Purkinje cell (primary cell): Measurements from ENCODE around the gene CARNS1. TPM values are rescaled to one million over a fixed set of nuclear protein-coding genes. Genes with fewer than 3 reads are reported as not detected.

Experiments used
- polyA plus RNA-seq: library from polyadenylated mRNA; unstranded; fragments of >200 nt; fragmentation: Nextera tagmentation; gene quantifications from 2 replicates; pipeline ENCODE4 v1.2.1, GENCODE V29; 2014

Gene CARNS1, protein sequence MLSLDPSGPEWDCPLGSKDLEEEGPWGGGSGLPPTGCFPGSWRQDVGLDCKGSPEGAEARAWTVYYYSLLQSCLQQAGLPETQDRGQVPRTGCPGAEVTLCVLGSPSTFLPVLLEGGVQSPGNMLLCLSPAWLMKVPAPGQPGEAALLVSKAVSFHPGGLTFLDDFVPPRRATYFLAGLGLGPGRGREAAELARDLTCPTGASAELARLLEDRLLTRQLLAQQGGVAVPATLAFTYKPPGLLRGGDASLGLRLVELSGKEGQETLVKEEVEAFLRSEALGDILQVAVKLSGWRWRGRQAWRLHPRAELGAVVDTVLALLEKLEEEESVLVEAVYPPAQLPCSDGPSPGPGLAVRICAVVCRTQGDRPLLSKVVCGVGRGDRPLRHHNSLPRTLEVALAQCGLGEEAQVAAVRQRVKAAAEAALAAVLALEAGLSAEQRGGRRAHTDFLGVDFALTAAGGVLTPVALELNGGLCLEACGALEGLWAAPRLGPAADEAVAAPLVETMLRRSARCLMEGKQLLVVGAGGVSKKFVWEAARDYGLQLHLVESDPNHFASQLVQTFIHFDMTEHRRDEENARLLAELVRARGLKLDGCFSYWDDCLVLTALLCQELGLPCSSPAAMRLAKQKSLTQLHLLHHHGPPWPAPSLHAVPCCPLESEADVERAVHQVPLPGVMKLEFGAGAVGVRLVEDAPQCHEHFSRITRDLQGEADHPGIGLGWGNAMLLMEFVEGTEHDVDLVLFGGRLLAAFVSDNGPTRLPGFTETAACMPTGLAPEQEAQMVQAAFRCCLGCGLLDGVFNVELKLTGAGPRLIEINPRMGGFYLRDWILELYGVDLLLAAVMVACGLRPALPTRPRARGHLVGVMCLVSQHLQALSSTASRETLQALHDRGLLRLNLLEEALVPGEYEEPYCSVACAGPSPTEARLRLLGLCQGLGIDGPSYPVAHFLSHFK
- polyA plus RNA-seq: 0.39 and 0.41 TPM in 2 replicates

DNA sequence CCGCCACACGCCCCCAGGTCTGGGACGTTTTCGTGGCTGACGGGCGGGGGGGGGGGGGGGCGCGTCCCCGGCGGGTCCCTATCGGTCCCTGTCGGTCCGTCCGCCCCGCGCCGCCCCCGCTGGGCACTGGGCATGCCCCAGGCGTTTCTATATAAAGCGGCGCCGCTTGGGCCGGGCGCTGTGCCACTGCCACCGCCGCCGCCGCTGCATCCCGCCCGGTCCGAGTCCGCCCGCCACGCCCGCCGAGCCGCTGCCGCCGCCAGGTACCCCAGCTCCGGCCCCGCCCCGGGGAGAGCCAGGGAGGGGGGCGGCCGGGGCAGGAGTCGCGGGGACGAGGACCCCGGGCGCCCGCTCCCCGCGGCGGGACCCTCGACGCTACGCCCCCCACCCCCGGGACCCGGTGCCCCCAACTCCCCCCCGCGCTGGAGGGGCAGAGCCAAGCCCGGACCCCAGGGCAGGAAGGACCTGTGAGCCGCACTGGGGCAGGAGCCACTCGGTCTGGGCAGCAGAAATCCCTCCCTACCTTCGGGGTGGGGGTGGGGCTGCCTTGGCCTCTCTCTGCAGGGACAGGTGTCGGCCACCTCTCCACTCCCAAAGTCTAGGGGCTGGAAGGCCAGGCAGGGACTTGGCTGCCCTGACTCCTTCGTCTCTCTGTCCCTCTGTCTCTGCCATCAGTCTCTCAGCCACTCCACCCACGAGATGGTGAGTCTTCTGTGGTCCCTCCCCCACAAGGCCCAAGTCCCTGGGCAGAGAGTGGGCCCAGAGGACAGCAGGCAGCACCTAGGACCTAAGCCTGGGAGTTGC, at the start of gene CARNS1:
Gene CARNS1 (plus strand): TSS at position 178 of the 804 bp plus-strand sequence. CDS start 522 bp downstream, at position 700.

DNA sequence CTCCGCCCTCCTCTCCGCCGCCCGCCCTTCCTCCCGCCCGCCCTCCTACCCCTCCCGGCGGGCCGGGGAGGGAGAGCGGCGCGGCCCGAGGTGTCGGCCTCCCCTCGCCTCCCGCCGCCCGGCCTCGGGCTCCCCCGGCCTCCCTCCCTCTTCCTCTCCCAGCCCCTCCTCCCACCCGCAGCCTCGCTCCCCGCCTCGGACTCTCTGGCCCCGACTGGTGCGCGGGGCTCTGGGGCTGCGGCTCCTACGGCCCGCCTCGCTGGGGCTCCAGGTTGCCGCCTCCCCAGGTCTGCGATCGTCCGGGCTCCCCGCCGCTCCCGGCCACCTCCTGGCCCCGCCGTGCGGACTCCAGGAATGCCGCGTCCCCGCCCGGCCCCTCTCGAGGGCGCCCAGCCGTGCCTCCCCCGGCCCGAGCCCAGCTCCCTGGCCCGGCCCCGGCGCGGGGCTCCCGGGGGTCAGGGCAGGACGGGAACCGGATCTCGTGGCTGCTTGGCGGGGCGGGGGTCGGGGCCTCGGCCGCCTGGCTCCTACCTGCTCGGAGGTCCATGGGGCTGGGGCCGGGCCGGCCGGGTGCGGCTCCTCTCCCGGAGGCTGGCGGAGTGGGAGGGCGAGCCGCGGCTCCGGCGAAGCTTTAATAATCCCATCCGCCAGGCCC, 42.4 kb upstream of the CARNS1 start, which contains the start of gene CLCF1:
Gene CLCF1 (minus strand): TSS at position 606 of the 655 bp plus-strand sequence. CDS start 59 bp downstream, at position 547.

DNA sequence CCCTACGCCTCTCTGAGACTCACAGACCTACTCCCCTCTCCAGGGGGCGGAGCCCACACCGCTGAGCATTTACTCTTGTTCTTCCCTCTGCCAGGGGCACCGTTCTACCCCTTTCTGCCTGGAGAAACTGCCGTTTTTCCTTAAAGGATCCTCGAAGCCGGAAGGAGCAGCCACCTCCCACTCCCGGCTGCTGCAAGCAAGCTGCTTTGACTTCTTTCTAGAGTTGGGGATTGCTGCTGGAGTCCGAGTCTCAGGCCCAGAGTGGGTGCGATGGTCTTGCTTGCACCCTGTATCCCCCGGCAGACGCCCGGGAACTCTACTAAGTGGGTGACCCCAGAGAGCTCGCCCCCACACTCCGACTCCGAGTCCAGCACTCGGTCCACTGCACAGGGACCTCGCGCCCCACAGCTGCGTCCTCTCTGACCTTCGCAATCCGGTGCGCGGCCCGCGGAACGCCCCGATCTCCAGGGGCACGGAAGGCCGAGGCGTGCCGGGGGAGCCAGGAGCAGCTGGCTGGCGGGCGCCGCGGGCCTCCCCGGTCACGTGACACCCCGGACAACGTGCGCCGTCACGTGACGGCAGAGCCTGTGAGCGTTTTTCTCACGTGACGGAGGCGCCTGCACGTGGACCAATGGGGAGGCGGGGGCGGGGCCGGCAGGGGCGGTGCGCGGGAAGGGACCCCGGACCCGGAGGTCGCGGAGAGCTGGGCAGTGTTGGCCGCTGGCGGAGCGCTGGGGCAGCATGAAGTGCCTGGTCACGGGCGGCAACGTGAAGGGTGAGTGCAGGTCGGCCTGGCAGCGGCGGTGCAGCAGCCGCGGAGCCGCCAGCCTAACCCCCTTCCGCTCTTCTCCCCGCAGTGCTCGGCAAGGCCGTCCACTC, 23.9 kb upstream of the CARNS1 start, which contains the start of gene RAD9A:
Gene RAD9A (plus strand): TSS at position 683 of the 879 bp plus-strand sequence. CDS start 59 bp downstream, at position 742.

DNA sequence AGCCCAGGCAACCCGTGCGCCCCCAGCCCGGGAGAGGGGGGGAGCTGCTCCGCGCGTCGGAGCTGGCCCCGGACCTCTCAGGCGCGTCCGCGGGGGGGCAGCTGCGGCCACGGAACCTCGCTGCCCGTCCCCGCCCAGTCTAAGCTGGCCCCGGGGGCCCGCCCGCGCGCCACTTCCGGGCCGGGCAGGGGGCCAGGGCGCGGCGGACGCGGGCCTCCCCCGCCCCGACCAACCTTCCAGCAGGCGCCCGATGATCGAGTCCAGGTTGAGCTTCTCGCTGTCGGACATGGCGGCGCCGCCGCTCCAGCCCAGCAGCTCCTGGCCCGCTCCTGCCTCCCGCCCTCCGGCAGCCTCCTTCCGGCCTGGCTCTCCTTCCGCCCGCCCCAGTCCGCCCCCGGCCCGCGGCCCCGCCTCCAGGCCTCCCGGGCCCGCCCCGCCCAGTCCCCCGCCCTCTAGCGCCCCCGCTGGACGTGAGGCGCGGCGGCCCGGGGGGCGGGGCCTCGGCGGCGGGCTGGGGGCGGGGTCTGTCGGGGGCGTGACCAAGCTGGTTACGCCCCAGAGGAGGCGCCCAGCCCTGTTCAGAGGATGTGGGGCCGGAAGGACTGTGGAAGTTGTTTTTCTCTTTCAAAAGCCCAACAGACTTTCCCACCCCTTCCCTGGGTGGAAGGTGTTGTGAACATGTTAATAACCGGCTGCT, 13.8 kb upstream of the CARNS1 start, which contains the start of gene PPP1CA:
Gene PPP1CA (minus strand): TSS at position 364 of the 697 bp plus-strand sequence. CDS start 76 bp downstream, at position 288.

DNA sequence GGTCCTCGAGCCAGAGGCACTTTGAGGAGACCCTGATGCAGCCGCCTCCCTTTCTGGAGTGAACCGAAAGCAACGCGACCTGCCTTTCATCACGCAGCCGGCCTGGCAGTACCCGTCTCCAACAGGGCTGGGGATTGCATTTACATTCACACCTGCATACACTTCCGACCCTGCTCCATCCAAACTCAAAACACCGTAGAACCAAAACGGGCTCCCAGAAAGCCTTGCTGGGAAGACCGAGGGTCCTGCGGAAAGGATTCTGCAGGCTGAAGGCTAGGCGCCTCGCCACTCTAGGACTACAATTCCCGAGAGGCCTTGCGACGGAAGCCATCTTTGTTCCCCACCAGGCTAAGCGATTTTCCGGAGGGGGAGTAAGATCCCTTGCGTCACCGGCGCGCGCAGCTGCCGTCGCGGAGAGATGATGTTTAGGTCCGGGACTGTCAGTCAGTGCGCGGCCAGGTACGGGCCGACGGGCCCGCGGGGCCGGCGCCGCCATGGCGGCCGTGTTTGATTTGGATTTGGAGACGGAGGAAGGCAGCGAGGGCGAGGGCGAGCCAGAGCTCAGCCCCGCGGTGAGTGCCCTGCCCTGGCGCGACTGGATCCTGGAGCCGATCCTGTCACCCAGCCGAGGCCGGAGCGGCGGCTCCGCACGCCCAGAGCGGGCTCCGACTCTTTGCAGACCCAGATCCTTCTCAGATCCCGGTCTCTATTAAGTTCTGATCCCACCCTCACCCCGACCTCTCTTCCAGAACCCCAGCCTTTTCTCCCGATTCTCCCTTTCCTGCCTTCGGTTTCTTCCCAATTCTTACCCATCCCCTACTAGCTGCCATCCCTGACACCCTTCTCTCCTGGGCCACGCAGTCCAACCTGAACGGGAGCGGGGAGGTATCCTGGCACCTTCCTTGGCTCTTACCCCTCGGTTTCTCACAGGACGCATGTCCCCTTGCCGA, 12.8 kb downstream of the CARNS1 start, which contains the start of gene RPS6KB2:
Gene RPS6KB2 (plus strand): TSS at position 443 of the 950 bp plus-strand sequence. CDS start 52 bp downstream, at position 495.

DNA sequence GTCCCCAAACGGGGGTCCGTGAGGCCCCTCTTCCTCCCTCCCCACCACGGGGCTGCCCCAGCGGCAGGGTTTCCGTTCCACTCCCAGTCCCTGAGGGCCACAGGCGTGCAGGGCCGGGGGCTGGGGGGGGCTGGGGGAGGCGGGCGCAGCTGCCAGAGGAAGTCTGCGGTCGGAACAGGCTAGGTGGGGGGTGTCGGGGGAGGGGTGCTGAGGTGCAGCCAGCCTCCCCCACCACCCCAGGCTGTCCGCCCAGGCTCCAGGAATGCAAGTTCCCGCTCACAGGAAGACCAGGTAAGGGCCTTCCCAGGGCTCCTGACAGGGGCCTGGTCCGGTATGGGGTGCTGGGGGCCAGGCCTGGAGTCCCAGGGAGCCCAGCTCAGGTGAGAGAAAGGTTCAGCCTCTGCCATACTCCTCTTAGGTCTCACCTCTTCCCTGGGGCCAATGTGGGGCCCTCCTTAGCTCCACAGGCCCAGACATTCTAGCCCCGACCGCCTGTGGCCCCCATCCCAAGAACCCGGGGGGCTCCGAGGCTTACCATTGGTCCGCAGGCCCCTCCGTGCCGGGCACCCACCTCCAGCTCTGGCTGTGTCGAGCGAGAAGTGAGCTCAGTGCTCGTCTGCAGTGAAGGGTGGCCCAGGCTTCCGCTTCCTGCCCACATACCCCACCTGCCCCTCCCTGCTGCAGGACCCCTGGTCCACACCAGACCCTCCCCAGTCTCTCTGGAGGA, 21.8 kb downstream of the CARNS1 start, which contains the start of gene PTPRCAP:
Gene PTPRCAP (minus strand): TSS at position 601 of the 727 bp plus-strand sequence. CDS start 63 bp downstream, at position 538.

DNA sequence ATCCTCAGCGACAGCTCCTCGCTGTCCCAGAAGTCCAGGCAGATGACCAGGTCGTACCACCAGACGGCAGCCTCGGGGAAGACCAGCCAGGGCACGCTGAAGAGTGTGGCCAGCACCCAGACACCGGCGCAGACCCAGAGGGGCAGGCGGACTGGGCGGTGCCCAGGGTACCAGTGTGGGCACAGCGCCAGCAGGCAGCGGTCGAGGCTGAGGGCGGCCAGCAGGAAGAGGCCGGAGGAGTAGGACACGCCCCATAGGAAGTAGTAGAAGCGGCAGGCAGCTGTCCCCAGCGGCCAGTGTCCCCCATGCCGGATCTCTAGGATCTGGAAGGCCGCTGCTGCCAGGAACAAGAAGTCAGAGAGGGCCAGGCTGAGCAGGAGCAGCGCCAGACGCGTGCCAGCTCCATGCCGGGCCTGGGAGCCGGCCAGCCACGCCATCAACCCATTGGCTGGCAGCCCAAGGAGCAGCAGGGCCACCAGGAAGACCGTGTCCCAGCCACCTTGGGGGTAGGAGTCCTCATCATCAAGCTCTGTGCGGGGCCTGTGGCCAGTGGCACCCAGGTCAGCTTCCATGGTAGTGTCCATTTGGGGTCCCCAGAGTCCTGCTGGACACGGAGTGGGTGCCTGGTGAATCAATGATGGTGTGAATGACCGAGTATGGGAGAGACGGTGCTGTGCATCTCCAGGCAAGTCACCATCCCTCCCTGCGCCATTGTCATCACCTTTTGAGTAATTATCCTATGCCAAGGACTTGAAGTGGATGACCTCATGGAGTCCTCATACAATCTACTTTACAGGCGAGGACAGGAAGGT, 36.9 kb downstream of the CARNS1 start, which contains the start of gene GPR152:
Gene GPR152 (minus strand): TSS at position 589 of the 812 bp plus-strand sequence. CDS start 5 bp downstream, at position 584.

DNA sequence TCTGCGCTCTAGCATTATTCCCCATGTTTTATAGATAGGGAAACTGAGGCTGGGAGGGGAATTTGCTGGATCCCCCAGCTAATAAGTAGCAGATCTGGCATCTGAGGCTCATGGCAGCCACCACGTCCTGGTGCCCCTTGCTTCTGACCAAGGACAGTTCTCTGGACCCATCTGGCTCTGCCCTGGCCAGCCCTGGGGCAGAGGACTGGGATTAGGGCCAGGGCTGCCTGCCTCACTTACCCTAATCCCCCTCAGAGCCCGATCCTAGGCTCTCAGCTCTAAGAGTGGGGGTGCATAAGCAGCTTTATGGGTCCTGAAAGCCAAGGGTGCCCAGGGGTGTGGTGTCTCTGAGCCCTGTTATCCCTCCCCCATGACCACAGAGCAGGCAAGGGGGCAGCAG, 39.6 kb downstream of the CARNS1 start, which contains the start of gene CABP4:
Gene CABP4 (plus strand): TSS at position 301 of the 400 bp plus-strand sequence. CDS start 70 bp downstream, at position 371.

DNA sequence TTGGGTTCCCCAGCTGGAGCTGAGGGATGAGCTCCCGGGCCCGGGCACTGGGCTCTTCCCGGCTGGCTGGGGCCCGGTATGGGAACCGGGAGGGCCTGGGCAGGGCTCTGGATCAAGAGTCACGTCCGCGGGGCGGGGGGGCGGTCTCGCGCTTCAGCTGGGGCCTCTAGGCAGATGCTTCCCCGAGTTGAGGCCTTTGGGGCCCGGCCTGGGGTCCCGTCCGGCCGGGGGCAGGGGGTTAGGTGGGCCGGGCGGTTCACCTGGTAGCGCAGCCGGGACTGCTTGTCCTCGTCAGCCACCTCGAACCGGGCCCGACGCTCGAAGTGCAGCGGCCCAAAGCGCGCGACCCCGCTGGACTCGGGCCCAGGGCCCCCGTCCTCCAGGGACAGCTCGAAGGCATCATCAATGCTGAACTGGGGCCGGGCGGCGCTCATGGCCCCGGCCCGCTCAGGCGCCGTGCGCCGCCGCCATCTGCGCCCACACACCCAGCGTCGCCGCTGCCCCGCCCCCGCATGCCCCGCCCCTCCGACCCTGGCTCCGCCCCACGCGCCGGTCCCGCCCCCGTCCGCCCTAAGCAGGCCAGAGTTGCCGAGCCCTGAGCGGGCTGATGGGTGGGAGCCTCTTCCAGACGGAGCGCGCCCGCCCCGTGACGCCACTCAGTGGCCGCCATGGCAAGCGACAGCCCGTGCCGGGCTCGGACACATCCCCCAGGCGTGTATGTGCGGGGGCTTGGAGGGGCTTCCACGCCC, 53.5 kb downstream of the CARNS1 start, which contains the start of gene TMEM134:
Gene TMEM134 (minus strand): TSS at position 493 of the 749 bp plus-strand sequence. CDS start 59 bp downstream, at position 434.

Other genes starting within 250 kb of the CARNS1 start
- gene GRK2, start 149.2 kb upstream of the CARNS1 start, polyA plus RNA-seq: 1.1 and 1.2 TPM in 2 replicates
- 0.63 and 4.3 TPM in 2 replicates for gene ANKRD13D, start 126.4 kb upstream of the CARNS1 start, polyA plus RNA-seq
- 3.2 TPM in 1 of 2 replicates, not detected in the other for gene SSH3, start 112.1 kb upstream of the CARNS1 start, polyA plus RNA-seq
- 4.0 TPM in 1 of 2 replicates, not detected in the other for gene POLD4, start 62.1 kb upstream of the CARNS1 start, polyA plus RNA-seq
- gene CLCF1, start 42.1 kb upstream of the CARNS1 start, polyA plus RNA-seq: not detected in 2 replicates
- gene RAD9A, start 23.7 kb upstream of the CARNS1 start, polyA plus RNA-seq: 0.35 and 2.5 TPM in 2 replicates
- 14.0 and 30.5 TPM in 2 replicates for gene PPP1CA, start 13.8 kb upstream of the CARNS1 start, polyA plus RNA-seq
- not detected in 2 replicates for gene TBC1D10C, start 11.6 kb upstream of the CARNS1 start, polyA plus RNA-seq
- gene RPS6KB2, start 12.8 kb downstream of the CARNS1 start, polyA plus RNA-seq: 0.66 TPM in 1 of 2 replicates, not detected in the other
- gene PTPRCAP, start 22.0 kb downstream of the CARNS1 start, polyA plus RNA-seq: 1.0 TPM in 1 of 2 replicates, not detected in the other
- 1.5 and 4.7 TPM in 2 replicates for gene CORO1B, start 27.8 kb downstream of the CARNS1 start, polyA plus RNA-seq
- not detected in 2 replicates for gene GPR152, start 37.1 kb downstream of the CARNS1 start, polyA plus RNA-seq
- gene CABP4, start 39.7 kb downstream of the CARNS1 start, polyA plus RNA-seq: 0.08 and 0.52 TPM in 2 replicates
- gene TMEM134, start 53.6 kb downstream of the CARNS1 start, polyA plus RNA-seq: 37.1 and 46.2 TPM in 2 replicates
- gene AIP, start 67.3 kb downstream of the CARNS1 start, polyA plus RNA-seq: 33.2 and 34.2 TPM in 2 replicates
- 0.10 and 0.95 TPM in 2 replicates for gene PITPNM1, start 89.7 kb downstream of the CARNS1 start, polyA plus RNA-seq
- 30.5 and 34.5 TPM in 2 replicates for gene CDK2AP2, start 92.5 kb downstream of the CARNS1 start, polyA plus RNA-seq
- gene CABP2, start 107.8 kb downstream of the CARNS1 start, polyA plus RNA-seq: not detected in 2 replicates
- 101 and 134 TPM in 2 replicates for gene GSTP1, start 168.1 kb downstream of the CARNS1 start, polyA plus RNA-seq
- 104 and 130 TPM in 2 replicates for gene NDUFV1, start 191.3 kb downstream of the CARNS1 start, polyA plus RNA-seq
- 0.46 and 0.71 TPM in 2 replicates for gene NUDT8, start 214.3 kb downstream of the CARNS1 start, polyA plus RNA-seq
- not detected in 2 replicates for gene TBX10, start 224.1 kb downstream of the CARNS1 start, polyA plus RNA-seq
- not detected in 2 replicates for gene ACY3, start 235.1 kb downstream of the CARNS1 start, polyA plus RNA-seq